Measurements from ENCODE around the gene FSD1L.
"Not testable (repeated sequence)": the region's sequence is repeated elsewhere in the genome, so short reads cannot be mapped to it uniquely, and the experiment has no call there.

The FSD1L gene

DNA sequence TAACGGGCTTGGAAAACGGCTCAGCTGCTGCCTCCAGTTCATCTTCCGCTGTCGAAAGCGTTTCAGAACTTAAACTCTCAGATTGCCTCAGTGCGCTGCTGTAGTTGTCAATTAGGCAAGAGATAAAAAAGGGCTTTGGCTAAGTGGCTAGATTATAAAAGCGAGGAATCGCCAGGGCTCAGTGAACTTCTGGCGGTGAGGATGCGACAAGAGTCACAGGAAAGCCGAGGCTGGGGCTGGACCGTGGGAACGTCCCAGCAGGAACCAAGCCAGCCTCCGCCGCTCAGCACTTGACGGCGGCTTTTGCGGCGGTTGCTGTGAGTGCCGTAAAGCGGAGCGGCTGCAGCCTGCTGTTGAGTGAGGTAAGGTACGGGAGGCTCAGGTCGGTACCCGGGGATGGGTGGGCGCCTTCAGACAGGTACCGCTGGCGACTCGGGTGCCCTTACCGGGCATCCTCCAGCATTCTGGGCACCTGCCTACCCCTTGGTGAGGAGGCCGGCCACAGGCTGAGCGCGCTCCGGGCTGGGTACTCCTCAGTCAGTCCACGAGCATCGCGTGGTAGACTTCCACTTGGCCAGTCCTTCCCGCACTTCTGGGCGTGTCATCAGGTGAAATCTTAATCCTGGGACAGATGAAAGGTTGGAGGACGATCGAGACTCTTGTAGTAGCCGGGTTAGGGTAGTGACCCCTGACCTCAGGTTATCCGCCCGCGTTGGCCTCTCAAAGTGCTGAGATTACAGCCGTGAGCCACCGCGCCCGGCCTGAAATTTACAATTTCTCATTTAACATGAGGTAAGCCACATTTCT is 110.2 kb downstream of the FSD1L start, which contains the start of gene FKTN:
Gene FKTN, plus strand, starts transcription at position 328 of the 807 bp plus-strand sequence. CDS start 16,902 bp downstream, outside the sequence.
- DNase-seq (ENCODE audit: low read depth in 3 of 3) = peak; percentile 58 to 77 (median 62)

DNA sequence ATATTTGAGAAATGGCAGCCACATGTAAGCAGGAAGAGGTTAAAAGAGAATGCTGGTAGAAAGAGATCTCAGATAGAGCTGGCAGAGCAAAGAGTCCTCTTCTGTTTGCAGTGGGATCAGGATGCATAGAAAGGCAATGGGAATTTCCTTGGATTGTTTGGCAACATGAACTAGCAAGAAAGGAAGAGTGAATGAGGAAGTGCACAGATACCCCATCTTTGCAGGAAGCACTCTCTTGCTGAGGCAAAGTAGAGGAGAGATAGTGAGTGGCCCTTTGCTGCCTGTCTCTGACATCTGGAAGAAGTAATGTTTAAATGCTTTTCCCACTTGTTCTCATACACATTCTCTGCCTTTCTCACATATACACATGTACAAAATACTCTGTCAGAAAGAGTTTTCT is 124.6 kb downstream of the FSD1L start:
- no peak for DNase-seq (ENCODE audit: low read depth in 3 of 3)

DNA sequence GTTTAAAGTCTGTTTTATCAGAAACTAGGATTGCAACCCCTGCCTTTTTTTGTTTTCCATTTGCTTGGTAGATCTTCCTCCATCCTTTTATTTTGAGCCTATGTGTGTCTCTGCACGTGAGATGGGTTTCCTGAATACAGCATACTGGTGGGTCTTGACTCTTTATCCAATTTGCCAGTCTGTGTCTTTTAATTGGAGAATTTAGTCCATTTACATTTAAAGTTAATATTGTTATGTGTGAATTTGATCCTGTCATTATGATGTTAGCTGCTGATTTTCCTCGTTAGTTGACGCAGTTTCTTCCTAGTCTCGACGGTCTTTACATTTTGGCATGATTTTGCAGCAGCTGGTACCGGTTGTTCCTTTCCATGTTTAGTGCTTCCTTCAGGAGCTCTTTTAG is 132.1 kb downstream of the FSD1L start:
- not testable (repeated sequence) for DNase-seq (ENCODE audit: low read depth in 3 of 3)

DNA sequence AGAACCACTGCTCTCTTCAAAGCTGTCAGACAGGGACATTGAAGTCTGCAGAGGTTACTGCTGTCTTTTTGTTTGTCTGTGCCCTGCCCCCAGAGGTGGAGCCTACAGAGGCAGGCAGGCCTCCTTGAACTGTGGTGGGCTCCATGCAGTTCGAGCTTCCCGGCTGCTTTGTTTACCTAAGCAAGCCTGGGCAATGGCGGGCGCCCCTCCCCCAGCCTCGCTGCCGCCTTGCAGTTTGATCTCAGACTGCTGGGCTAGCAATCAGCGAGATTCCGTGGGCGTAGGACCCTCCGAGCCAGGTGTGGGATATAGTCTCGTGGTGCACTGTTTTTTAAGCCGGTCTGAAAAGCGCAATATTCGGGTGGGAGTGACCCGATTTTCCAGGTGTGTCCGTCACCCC is 133.7 kb downstream of the FSD1L start:
- DNase-seq (ENCODE audit: low read depth in 3 of 3) = not testable (repeated sequence)

DNA sequence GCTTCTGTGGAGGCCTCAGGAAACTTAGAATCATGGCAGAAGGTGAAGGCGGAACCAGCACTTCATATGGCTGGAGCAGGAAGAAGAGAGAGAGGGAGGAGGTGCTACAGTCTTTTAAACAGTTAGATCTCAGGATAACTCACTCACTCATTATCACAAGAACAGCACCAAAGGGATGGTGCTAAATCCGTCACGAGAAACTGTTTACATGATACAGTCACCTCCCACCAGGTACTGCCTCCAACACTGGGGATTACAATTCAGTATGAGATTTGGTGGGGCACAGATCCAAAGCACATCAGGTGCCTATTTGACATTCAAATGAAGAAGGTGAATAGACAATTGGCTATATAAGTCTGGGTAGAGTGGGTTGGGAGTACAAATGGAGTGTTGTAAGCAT is 145.3 kb downstream of the FSD1L start:
- DNase-seq (ENCODE audit: low read depth in 3 of 3) = no peak
